NCI-H2171 (cell line): ENCODE results near the gene PGAP6.

ENCODE experiments used
- DNase-seq: peaks from one replicate; lab custom pipeline; 2025; lab: John Stamatoyannopoulos, UW

The PGAP6 gene

GRCh38 chr16:324451-325334 is 57.1 kb downstream of the PGAP6 start:
- no peak for DNase-seq

GRCh38 chr16:324201-324450 is 57.7 kb downstream of the PGAP6 start:
- no peak for DNase-seq

GRCh38 chr16:322476-323143 is 59.2 kb downstream of the PGAP6 start:
- DNase-seq: no peak

- DNase-seq: no peak
Observed at GRCh38 chr16:321532-321931, 60.2 kb downstream of the PGAP6 start.
